HG03103 (cell line): Measurements from ENCODE around the gene GJC1.

Source experiments
- ATAC-seq: cut with Tn5 transposase; IDR thresholded peaks from one replicate; pipeline ENCODE4 v1.9.1; 2021; ENCODE audit warnings: low read depth; ENCODE audit not compliant: unreplicated experiment

GJC1 gene

DNA sequence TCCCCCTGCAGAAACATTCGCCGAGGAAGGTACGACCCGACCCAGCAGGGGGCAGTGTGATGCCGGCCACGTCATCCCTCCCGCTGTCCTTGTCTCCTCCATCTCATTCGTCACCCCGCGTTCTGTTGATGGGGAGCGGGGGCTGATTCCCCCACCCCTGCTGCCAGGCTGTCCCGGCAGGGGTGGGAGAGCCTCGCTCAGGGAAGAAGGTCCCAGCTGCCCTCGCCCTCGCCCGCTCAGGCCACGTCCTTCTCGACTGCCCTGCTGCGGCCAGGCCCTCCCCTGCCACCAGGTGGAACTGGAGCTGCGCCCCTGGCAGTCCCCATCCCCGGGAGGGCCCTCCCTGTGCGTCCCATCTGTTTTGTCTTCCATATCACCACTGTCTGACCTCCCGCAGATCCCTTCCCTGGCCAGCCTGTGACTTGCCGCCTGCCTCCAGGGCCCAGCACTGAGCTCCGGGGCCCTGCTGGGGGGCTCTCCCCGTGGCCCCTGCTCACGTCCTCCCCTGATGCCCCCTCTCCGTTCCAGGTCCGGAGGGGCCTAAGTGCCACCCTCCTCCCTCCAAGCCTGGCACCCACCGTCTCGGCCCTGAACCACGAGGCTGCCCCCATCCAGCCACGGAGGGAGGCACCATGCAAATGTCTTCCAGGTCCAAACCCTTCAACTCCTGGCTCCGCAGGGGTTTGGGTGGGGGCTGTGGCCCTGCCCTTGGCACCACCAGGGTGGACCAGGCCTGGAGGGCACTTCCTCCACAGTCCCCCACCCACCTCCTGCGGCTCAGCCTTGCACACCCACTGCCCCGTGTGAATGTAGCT is 50.7 kb downstream of the GJC1 start:
- no peak for ATAC-seq

DNA sequence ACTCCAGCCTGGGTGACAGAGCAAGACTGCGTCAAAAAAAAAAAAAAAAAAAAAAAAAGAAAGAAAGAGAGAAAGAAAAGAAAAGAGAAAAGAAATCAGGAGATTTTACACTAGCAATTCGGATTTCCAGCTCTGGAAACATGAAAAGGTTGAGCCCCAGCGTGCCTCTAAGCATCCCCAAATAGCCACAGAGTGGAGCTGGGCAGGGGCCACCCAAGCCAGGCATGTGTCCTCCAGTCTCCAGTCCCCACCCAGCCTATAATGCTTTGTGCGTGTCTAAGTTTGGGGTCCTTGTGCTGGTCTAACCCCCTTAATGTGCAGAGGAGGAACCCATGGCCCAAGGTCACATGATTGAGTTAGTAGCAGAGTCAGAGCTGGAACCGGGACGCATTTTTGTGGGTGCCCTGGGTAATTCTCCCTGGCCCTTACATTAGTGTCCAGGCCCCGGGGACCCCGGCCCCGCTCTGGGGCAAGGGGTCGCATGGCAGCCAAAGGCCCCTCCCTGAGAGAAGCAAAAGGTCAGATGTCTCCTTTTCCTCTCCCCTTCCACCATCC is 51.4 kb downstream of the GJC1 start:
- no peak for ATAC-seq

- ATAC-seq, result no peak
Observed at GRCh38 chr17:44777394-44778348, 52.4 kb downstream of the GJC1 start.

DNA sequence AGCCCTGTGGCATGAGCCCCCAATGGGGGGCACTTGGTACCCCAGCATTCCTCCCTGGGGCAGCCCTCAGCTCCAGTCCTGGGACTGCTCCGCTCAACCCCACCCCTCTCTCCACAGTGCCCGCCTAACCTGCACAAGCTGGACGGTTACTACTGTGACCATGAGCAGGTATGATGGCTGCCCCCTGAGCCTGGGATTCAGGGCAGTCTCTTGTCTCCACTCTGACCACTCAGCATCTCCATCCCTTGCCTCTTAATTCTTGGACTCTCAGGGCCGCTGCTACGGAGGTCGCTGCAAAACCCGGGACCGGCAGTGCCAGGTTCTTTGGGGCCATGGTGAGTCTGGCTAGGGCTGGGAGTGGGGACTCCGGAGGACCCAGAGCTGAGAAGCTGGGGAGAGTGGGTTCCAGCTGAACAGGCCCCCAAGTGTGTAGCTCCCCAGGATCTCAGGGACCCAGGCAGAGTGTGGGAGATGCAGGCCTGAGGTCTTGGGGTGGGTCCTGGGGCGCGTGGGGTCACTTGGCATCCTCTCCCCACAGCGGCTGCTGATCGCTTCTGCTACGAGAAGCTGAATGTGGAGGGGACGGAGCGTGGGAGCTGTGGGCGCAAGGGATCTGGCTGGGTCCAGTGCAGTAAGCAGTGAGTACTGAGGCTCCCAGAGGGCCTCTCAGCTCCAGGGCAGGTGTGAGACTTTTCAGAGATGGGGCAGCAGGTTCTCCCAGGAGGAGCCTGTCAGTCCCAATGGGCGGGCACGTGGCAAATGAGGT is 53.3 kb downstream of the GJC1 start:
- ATAC-seq, result no peak

DNA sequence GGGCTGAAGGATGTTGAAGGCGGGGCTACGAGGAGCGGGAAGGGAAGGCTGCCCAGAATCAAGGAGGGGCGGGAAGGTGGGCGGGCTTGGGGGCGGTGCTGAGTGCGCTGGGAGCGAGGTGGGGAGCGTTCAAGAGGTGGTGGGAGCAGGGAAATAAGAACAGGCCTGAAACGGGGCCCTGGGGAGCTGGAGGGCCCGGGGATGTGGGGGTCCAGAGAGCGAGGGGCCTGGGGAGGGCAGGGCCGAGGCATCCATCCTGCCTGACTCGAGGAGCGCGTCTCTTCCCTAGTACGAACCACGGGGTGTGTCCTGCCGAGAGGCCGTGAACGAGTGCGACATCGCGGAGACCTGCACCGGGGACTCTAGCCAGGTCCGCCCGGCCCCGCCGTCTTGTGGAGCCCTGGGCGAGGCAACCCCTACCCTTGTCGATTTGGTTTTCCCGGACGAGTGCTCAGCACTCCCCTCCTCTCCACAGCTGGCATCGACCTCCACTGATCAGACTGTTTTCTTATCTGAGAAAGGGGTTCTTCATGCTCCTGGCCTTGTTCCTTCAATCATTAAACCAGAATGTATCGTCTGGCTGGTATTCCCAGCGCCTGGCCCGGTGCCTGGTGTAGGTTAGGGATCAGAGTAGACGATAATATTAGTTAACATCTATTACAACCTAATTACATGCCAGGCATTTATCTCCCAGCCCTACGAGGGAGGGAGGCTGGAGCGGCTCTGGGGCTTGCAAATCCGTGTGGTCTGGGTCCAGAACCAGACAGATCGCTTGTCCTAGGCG is 54.1 kb downstream of the GJC1 start:
- ATAC-seq, result no peak

DNA sequence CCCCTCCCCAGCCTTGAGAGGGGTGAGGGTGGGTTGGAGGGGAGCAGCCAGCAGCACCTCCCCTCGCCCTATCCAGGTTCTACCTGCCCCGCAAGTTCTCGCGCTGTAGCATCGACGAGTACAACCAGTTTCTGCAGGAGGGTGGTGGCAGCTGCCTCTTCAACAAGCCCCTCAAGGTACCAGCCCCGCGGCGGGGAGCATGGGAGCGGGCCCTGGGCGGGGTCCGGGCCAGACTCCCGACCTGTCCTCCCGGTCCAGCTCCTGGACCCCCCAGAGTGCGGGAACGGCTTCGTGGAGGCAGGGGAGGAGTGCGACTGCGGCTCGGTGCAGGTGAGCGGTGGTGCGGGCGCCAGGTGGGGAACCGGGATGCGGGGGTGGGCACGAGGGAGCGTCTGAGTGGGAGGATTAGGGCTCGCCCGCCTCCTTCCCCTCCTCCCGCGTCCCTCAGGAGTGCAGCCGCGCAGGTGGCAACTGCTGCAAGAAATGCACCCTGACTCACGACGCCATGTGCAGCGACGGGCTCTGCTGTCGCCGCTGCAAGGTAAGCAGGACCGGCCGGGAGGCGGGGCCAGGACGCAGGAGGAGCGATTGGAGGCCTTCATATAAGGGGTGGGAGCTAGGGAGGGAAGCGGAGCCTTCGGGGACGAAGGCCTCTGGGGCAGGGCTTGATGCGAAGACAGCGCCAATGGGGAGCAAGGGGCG is 54.8 kb downstream of the GJC1 start:
- peak; percentile 70 for ATAC-seq

DNA sequence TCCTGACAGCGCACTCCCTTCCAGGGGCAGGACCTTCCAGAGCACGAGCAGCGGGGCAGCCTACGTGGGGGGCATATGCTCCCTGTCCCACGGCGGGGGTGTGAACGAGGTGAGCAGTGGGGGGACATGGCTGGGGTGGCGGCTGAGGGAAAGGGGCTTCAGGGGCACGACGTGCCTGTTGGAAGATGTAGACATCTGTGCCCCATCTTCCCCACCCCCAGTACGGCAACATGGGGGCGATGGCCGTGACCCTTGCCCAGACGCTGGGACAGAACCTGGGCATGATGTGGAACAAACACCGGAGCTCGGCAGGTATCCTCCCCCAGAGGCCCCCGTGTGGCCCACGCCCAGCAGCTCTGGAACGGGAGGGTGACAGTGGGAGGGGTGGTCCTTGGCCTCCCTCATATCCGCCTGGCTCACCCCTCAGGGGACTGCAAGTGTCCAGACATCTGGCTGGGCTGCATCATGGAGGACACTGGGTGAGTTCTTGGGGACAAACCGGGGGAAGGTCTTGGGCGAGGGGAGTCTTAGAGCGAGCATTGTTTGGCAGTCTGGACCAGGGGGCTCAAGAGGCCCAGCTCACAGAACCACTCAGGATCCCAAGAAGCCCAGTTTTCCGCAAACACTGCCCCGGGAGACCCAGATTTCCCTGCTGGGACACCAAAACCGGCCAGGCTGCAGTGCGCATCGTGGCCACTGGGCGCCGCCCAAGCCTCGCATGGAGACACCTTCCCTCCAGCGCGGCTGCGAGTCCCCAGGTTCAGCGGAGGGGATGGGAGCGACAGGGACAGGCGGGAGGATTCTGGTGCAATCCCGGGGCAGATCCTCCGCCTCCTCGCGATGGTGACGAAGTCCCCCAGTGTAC is 55.6 kb downstream of the GJC1 start:
- peak; percentile 32 for ATAC-seq

DNA sequence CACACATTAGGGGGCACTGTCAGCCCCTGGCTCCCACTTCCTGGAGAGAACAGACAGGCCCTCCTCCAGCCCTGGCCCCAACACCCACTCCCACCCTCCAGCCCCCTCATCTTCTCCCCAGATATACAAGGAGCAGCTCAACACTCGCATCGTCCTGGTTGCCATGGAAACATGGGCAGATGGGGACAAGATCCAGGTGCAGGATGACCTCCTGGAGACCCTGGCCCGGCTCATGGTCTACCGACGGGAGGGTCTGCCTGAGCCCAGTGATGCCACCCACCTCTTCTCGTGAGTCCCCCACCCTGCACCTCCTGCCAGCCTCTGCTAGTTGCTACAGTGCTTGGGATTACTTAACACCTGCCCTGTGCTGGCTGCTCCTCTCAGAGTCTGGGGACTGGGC is 56.9 kb downstream of the GJC1 start:
- no peak for ATAC-seq

GRCh38 chr17:44772308-44773045 is 57.6 kb downstream of the GJC1 start:
- ATAC-seq, result no peak

DNA sequence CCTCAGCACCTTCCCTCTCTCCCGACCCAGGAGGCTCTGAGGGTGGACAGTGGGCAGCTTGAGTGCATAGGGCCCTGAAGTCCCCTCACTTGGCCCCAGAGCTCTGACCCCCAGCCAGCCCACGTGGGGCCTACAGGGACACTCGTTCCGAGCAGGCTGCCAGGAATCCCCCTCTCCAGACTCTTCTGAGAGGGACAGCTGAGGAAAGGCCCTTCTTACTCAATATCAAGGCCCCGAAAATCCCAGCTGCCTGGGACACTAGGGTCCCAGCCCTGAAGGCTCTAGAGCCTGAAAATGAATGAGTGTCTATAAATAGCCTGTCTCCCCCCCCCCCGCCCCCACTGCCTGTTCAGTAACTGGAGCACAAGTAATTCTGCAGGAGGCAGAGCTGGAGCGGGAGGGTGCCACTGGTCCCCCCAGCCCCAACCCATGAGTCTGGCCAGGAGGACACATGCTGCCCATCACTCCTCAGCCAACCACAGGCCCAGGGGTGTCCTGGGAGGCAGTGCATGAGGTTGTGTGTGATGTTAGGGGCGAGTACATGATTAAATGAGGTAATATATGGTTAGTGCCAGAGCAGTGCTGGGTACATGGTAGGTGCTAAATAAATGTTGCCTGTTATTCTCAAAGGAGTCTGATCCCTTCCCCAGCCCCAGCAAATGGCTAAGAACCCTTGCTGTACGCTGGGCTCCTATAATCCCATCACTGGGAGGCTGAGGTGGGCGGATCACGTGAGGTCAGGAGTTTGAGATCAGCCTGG is 59.7 kb downstream of the GJC1 start:
- ATAC-seq, result no peak

- ATAC-seq, result no peak
Observed at GRCh38 chr17:44769647-44770084, 60.4 kb downstream of the GJC1 start.

DNA sequence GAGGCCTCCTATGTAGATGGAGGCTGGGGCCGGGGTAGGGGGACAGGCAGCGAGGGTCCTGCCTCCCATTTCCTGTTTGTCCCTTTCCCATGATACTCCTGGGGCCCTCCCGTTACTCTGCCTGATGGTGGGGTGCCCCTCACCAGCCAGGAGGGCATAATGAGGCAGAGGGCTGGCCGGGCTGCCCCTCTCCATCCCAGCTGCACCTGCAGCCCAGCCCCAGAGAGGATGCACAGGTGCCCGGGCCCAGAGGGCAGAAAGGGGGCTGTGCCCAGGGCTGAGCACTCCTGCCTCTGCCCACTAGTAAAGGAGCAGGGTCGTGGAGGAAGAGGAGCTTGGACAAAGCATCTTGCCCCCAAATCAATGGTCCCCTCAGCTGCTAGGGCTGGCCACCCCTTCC is 60.9 kb downstream of the GJC1 start:
- no peak for ATAC-seq

- ATAC-seq, result no peak
Observed at GRCh38 chr17:44768505-44769142, 61.5 kb downstream of the GJC1 start.

DNA sequence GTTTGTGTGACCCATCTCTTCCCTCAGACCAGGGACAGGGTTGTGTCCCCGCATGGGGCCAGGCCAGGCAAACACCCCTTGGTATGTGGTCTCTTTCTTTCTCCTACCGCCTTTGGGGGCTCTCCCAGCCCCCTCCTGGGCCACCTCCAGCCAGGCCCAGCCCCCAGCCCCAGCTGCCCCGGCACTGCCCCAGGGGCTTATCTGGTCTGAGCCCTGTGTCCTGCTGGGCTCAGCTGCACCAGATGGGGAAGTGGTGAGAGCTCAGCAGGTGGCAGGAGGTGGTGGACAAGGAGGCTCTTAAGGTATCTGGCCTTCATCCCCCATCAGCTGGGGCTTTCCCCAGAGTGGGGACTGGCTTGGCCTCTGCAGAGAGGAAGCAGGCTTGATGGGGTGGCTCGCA is 62.6 kb downstream of the GJC1 start:
- ATAC-seq, result no peak

DNA sequence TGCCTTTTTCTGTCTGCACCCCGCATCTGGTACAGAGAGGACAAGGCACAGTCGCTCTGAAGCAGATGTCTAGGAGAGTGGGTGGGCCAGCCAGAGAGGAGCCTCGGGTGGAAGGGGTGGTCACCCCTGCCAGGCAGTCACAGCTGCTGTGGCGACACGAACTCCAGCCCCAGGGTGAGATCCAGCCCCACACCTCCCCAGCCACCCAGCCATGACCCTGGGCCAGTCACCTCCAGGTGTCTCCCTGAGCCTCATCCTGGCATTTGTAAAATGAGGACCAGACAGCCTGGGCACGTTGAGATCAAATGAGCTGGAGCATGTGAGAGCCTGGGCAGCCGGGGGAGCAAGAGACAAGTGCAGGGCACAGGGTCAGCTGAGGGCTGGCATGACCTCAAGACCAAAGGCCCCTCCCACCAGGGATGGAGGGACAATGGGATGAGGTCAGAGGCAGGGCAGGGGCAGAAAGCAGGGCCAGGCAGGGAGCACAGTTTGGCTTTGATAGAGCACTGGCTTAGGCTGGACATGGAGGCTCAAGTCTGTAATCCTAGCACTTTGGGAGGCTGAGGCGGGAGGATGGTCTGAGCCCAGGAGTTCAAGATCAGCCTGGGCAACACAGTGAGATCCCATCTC is 63.6 kb downstream of the GJC1 start:
- no peak for ATAC-seq

DNA sequence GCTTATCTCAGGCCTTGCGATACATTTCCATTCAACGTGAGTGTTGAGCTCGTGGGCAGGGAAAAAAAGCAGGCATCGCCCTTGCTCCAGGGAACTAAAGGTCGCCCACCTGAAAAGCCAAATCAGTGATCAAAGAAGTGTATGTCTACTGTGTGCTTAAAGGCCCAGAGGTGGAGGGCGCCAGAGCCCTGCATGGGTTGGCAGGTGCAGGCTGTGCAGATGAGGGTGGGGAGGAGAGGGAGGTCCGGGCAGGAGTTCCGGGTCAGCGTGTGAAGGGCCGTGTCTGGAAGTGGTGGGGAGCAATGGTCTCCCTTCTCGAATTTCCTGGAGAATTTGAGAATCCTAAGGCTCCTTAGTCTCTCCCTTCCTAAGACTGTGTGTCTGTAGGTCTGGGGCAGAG is 64.1 kb downstream of the GJC1 start:
- ATAC-seq, result no peak
